ENCODE results near the gene ANKRD29.

- TF ChIP-seq CTCF (IDR thresholded peaks at IDR 0.05) (no peak), EP300 (IDR thresholded peaks at IDR 0.05) (no peak)
Observed at GRCh38 chr18:23668731-23669130, 6.0 kb upstream of the ANKRD29 start.

All from sigmoid colon (tissue), 4 donors.